BJ (cell line): Measurements from ENCODE around the gene C10orf95. TPM values are rescaled to one million over a fixed set of nuclear protein-coding genes. Genes with fewer than 3 reads are reported as not detected.
A peak's percentile ranks its signal among the peaks of the same experiment; 100 is the strongest.

Experiments
- CTCF ChIA-PET: fragments of 350-600 bp; formaldehyde crosslinking; extraction: SDS; loops from one replicate; lab custom pipeline; 2021; ENCODE audit warnings: antibody characterized with exemption, inconsistent platforms; lab: Yijun Ruan, JAX
- POLR2A ChIA-PET: fragments of 300-600 bp; sonication (Branson Sonifier 250); formaldehyde crosslinking; extraction: SDS; loops from one replicate; lab custom pipeline; 2021; ENCODE audit warnings: antibody characterized with exemption; lab: Charles Lee
- DNase-seq: peaks from one replicate; pipeline ENCODE4 v3.0.0-alpha.2; 2011; ENCODE audit warnings: low read depth
- H3K27me3 ChIP-seq: 2 replicates; pipeline ENCODE4 v1.6.0; 2011; ENCODE audit warnings: low read length; ENCODE audit not compliant: control insufficient read depth, insufficient read depth
- H3K36me3 ChIP-seq: 2 replicates; pipeline ENCODE4 v1.5.1; 2011; ENCODE audit warnings: low read length; ENCODE audit not compliant: control insufficient read depth, insufficient read depth
- H3K4me3 ChIP-seq: 2 replicates; pipeline ENCODE4 v1.5.1; 2011; ENCODE audit warnings: low read depth, mild to moderate bottlenecking, control low read depth, low read length
- CTCF ChIP-seq: IDR thresholded peaks from 2 replicates; pipeline ENCODE4 v1.5.1; 2011; ENCODE audit warnings: low read depth, mild to moderate bottlenecking, control low read depth, inconsistent platforms, low read length, moderate library complexity; ENCODE audit not compliant: insufficient read depth
- polyA plus RNA-seq: library from polyadenylated mRNA; depleted of rRNA; stranded (reverse); fragments of >200 nt; gene quantifications from 2 replicates; pipeline ENCODE4 v1.2.3, GENCODE V29; 2011

Gene C10orf95
- polyA plus RNA-seq, 1 experiment: not detected

DNA sequence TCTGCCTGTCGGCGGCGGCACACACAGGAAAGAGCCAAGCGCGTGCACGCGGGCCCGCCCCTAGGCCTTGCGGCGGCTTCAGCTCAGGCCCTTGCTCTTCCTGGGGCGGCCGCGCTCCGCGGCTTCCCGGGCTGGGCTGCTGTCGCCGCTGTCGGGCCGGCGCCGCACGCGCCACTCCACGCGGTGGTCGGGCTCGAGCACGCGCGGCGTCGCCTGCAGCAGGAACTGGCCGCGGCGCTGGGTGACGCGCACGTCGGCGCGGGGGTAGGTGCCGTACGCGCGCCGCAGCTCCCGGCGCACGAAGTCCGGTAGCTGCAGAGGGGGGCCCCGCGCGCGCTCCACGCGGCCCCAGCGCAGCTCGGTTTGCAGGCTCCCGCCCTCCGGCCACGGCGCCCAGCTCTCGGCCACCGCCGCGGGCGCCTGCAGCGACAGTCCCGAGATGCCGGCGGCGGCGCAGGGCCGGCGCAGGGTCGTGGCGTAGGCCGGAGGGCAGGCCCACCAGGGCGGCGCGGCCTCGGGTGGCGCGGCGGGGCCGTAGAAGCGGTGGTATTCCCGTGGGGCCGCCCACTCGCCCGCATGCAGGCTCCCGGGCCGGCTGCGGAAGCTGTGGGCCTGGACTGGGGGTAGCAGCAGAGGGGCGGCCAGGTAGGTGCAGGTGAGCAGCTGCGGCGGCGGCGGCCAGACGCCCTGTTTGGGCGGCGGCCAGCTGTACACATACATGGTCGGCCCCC lies 804 bp downstream of the C10orf95 start:
- H3K36me3 ChIP-seq: no peaks in the 10 kb centered on the region
- no peaks in the 10 kb centered on the region for H3K27me3 ChIP-seq
- DNase-seq: no peak
- H3K4me3 ChIP-seq: peak overlapping the region; percentile 72
- POLR2A ChIA-PET: interaction anchor here (0.6 kb wide), 1 partner anchor 155 kb away, joined by 3 read pairs; no protein-coding TSS in a partner anchor
- TF ChIP-seq CTCF: no peak
- CTCF ChIA-PET: interaction anchor here (0.9 to 1.7 kb wide), 6 partner anchors 10 to 221 kb away, joined by 3 to 5 read pairs (median 3); partner anchors contain the start of gene FBXL15

GRCh38 chr10:102450124-102450373 lies 1.3 kb downstream of the C10orf95 start:
- CTCF ChIA-PET: interaction anchor here (0.9 to 1.7 kb wide), 3 partner anchors 14 to 221 kb away, joined by 3 to 5 read pairs (median 3); no protein-coding TSS in a partner anchor
- Histone ChIP-seq H3K4me3 (peak overlapping the region; percentile 72), H3K27me3 (no peaks in the 10 kb centered on the region), H3K36me3 (no peaks in the 10 kb centered on the region)
- no peak for TF ChIP-seq CTCF
- POLR2A ChIA-PET: no interaction called here
- DNase-seq: no peak

- ChIA-PET CTCF (interaction anchor here (0.9 to 1.7 kb wide), 3 partner anchors 14 to 220 kb away, joined by 3 to 5 read pairs (median 3); no protein-coding TSS in a partner anchor), POLR2A (no interaction called here)
- no peak for TF ChIP-seq CTCF
- DNase-seq: no peak
- Histone ChIP-seq H3K36me3 (no peaks in the 10 kb centered on the region), H3K27me3 (no peaks in the 10 kb centered on the region), H3K4me3 (peak overlapping the region; percentile 72)
These were observed 1.8 kb downstream of the C10orf95 start for GRCh38 chr10:102449321-102450123.

DNA sequence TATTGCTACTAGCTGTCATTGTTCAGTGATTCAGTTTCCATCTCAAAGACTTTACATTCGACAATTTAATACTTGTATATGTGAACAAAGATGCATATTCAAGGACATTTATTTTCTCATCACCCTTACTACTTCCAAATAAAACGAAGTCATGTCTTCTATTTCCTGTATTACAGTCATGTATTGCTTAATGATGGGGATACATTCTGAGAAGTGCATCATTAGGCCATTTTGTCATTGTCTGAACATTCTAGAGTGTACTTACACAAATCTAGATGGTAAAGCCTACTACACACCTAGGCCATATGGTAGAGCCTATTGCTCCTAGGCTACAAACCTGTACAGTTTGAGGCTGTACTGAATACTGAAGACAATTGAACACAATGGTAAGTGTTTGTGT lies 6.5 kb downstream of the C10orf95 start:
- Histone ChIP-seq H3K36me3 (no peaks in the 10 kb centered on the region), H3K27me3 (no peaks in the 10 kb centered on the region), H3K4me3 (no peak overlapping the region)
- CTCF ChIA-PET: no interaction called here
- no peak for TF ChIP-seq CTCF
- no peak for DNase-seq
- POLR2A ChIA-PET: no interaction called here

DNA sequence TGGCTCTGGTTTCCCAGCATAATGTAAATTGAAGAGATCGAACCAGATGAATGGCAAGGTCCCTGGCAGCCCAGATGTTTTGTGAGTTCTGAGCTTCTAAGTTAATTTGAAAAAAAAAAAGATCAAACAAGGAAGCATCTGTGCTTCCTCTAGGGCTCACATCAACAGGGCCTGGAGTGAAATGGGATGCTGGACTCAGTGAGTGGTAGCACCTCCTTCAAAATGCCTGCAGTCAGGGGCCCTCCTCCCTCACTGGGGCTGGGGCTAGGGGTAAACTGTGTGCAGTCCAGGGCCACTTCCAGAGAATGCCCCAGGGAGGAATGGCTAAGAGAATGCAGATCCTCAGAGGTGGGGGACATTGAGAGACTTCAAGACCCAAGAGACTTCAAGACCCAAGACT lies 13.0 kb downstream of the C10orf95 start:
- DNase-seq: no peak
- Histone ChIP-seq H3K4me3 (no peak overlapping the region), H3K36me3 (no peaks in the 10 kb centered on the region), H3K27me3 (no peaks in the 10 kb centered on the region; the same call in 1 of the 2 replicates)
- CTCF ChIA-PET: no interaction called here
- POLR2A ChIA-PET: no interaction called here
- TF ChIP-seq CTCF: no peak
